GM12891 (cell line): ENCODE results near the gene GRXCR2.

Source experiments
- PAX5 ChIP-seq: IDR thresholded peaks from 2 replicates; pipeline ENCODE4 v1.6.1; 2011; ENCODE audit warnings: low read length, moderate library complexity, mild to moderate bottlenecking; ENCODE audit not compliant: insufficient read depth, severe bottlenecking
- POLR2A ChIP-seq: IDR thresholded peaks from 2 replicates; pipeline ENCODE4 v1.6.1; 2011; ENCODE audit warnings: low read depth, low read length, control low read depth
- POLR2AphosphoS5 ChIP-seq: IDR thresholded peaks from 2 replicates; pipeline ENCODE4 v1.6.1; 2011; ENCODE audit warnings: low read depth, low read length, control low read depth
- POU2F2 ChIP-seq: IDR thresholded peaks from 2 replicates; pipeline ENCODE4 v1.6.1; 2011; ENCODE audit warnings: low read depth, mild to moderate bottlenecking, control low read depth, low read length, moderate library complexity
- SPI1 ChIP-seq: IDR thresholded peaks from 2 replicates; pipeline ENCODE4 v1.6.1; 2011; ENCODE audit warnings: low read depth, low read length, control low read depth
- TAF1 ChIP-seq: IDR thresholded peaks from 2 replicates; pipeline ENCODE4 v1.6.1; 2011; ENCODE audit warnings: low read depth, low read length, control low read depth

GRCh38 chr5:145874765-145875164 lies 2.0 kb upstream of the GRXCR2 start:
- no peak for TF ChIP-seq POLR2AphosphoS5
- TF ChIP-seq POLR2A: no peak
- TF ChIP-seq TAF1: no peak
- TF ChIP-seq POU2F2: no peak
- TF ChIP-seq SPI1: no peak
- TF ChIP-seq PAX5: no peak
